Stimulated activated memory B cell treated with anti-CD40 and anti-IgM and Interleukin-4, amounts not matched to agents 10 μg/mL and 1 μg/mL and 100 μg/mL, for 72 hours (primary cell): ENCODE data around the gene PALB2.
"Not testable (repeated sequence)": the region's sequence is repeated elsewhere in the genome, so short reads cannot be mapped to it uniquely, and the experiment has no call there.

ENCODE experiments used
- ATAC-seq: fragments of 150-1000 bp; cut with Tn5 transposase; 2 replicates; pipeline ENCODE4 v1.10.0; 2021
- H3K27ac Mint-ChIP-seq: one replicate; pipeline ENCODE4 v1.8.0; 2022; ENCODE audit warnings: mild to moderate bottlenecking, mixed read lengths
- H3K27me3 Mint-ChIP-seq: one replicate; pipeline ENCODE4 v1.8.0; 2022; ENCODE audit warnings: mixed read lengths
- H3K36me3 Mint-ChIP-seq: one replicate; pipeline ENCODE4 v1.8.0; 2022; ENCODE audit warnings: mixed read lengths
- H3K4me1 Mint-ChIP-seq: one replicate; pipeline ENCODE4 v1.8.0; 2022; ENCODE audit warnings: mixed read lengths
- H3K4me3 Mint-ChIP-seq: one replicate; pipeline ENCODE4 v1.8.0; 2022; ENCODE audit warnings: mild to moderate bottlenecking, moderate library complexity, mixed read lengths
- H3K9me3 Mint-ChIP-seq: one replicate; pipeline ENCODE4 v1.8.0; 2022; ENCODE audit warnings: mixed read lengths

PALB2 gene

DNA sequence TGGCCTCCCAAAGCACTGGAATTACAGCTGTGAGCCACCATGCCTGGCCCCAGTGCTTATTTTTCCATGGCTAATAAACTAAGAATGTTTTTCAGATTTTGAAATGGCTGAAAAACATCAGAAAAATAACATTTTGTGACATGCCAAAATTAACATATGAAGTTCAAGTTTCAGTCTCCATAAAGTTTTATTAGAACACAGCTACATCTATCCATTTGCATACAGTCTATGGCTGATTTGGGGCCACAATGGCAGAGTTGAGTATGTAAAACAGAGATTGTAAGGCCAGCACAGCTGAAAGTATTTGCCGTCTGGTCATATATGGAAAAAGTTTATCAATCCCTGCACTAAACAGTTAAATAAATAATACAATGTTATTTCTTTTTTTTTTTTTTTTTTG, 31.2 kb downstream of the PALB2 start:
- Mint-ChIP-seq H3K9me3 (no peaks in the 10 kb centered on the region), H3K27me3 (no peaks in the 10 kb centered on the region), H3K36me3 (peaks cover 28% of the 10 kb centered on the region), H3K4me1 (no peaks in the 10 kb centered on the region), H3K4me3 (no peak overlapping the region), H3K27ac (no peak overlapping the region)
- no peak for ATAC-seq

DNA sequence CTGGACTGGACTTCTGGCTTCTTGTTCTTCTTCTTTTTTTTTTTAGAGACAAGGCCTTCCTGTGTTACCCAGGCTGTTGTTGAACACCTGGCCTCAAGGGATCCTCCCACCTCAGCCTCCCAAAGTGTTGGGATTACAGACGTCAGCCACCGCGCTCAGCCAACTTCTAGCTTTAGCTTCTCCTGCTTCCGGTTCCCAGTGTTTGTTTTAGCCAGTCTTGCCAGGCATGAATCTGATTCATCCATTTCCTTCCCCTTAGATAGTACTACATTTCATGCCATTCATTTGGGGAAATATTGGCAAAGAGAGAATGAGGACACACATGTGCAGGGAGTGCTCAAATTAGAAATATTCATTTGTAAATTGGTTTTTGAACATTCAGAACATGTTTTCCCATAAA, 32.9 kb downstream of the PALB2 start:
- peaks cover 30% of the 10 kb centered on the region for H3K36me3 Mint-ChIP-seq
- no peaks in the 10 kb centered on the region for H3K9me3 Mint-ChIP-seq
- no peak overlapping the region for H3K27ac Mint-ChIP-seq
- H3K4me3 Mint-ChIP-seq, result no peak overlapping the region
- ATAC-seq, result no peak
- no peaks in the 10 kb centered on the region for H3K4me1 Mint-ChIP-seq
- H3K27me3 Mint-ChIP-seq, result no peaks in the 10 kb centered on the region

DNA sequence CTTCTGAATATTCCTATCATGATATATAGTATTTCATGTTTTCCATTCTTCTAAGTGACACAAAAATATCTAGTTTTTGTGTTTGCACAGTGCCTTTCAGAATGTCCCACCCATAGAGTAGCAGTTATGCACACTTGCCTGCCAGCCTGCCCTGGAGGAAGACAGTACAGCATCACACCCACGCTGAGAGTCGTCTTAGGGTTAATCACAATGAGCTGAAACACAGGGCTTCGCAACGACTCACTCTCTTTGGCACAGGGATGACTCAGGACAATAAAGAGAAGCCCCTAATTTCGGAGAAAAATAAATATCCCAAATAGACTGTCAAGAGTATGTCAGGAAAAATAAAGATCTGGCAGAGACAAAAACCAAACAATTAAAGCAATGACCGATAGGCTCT, 33.4 kb downstream of the PALB2 start:
- Mint-ChIP-seq H3K27ac (no peak overlapping the region), H3K4me3 (no peak overlapping the region), H3K36me3 (peaks cover 31% of the 10 kb centered on the region), H3K9me3 (no peaks in the 10 kb centered on the region), H3K27me3 (no peaks in the 10 kb centered on the region), H3K4me1 (no peaks in the 10 kb centered on the region)
- no peak for ATAC-seq

DNA sequence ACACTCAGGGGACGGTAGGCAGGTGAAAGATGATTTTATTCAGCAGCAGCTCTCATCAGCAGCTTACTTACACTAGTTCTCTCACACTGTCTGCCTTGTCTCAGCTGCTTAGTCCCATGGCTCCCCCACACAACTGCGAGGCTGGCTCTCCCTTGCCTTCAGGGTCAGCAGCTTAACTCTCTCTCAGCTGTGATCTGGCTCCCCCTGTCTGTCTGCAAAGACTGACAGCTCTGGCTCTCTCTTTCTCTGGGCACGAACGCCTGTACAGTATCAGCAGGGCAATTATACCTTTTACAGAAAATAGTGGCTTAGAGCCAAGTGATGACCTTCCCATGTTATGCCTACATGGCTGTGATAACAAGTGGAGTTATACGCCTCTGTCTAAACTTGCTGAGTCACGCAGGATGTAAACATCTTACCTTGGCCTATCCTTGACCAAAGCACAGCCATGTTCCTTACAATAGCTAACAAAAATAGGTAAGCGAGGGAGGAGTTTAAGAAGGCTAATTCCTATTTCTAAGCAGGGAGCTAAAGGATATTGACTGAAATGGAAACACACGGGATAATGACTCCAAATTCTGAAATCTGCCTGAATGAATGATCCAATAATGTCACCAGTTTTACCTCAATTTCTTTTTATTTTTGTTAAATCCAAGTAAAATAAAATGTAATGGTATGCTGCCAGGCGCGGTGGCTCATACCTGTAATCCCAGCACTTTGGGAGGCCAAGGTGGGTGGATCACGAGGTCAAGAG, 43.9 kb downstream of the PALB2 start:
- peak overlapping the region; percentile 22 for H3K4me3 Mint-ChIP-seq
- peak overlapping the region; percentile 20 for H3K27ac Mint-ChIP-seq
- no peaks in the 10 kb centered on the region for H3K9me3 Mint-ChIP-seq
- peaks cover 20% of the 10 kb centered on the region for H3K36me3 Mint-ChIP-seq
- H3K4me1 Mint-ChIP-seq, result peaks cover 19% of the 10 kb centered on the region
- no peaks in the 10 kb centered on the region for H3K27me3 Mint-ChIP-seq
- peak; percentile 61 for ATAC-seq

DNA sequence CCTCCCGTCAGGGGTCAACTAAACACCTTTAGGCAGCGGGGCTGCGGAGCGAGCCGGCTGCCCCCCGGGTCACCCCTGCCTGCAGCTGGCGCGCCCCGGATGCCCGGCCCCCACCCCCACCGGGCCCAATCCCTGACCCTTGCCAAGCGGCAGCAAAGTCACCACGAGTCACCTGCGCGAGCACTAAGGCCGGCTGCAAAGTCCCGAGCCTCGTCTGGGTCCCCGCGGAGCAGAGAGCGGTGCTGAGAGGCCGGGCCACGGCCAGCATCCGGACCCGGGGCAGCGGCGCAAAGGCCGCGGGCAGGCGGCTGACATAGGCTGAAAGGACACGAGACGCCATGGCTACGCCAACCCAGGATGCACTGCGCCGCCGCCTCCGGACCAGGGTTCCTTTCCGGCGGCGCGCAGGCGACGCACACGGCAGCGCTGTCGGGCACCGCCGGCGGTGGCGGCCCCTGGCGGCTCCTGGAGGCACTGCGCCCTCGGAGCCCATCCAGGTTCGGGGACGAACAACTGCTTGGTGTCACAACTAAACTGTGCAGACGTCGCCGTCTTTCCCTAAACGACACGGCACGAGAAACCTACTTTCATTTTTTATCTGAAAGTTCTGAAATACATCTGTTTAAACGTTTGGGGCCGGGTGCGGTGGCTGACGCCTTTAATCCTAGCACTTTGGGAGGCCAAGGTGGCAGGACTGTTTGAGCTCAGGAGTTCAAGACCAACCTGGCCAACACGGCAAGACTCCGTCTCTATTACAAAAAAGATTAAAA, 45.0 kb downstream of the PALB2 start, which contains the start of gene NDUFAB1:
Gene NDUFAB1 (minus strand): TSS at position 366 of the 770 bp plus-strand sequence. CDS start 26 bp downstream, at position 340.
- no peaks in the 10 kb centered on the region for H3K27me3 Mint-ChIP-seq
- peak within 1 kb of the TSS; percentile 20 for H3K27ac Mint-ChIP-seq
- ATAC-seq, result peak; percentile 98
- peak within 1 kb of the TSS; percentile 86 for H3K4me3 Mint-ChIP-seq
- H3K36me3 Mint-ChIP-seq, result peaks cover 24% of the 10 kb centered on the region
- peaks cover 29% of the 10 kb centered on the region for H3K4me1 Mint-ChIP-seq
- no peaks in the 10 kb centered on the region for H3K9me3 Mint-ChIP-seq

DNA sequence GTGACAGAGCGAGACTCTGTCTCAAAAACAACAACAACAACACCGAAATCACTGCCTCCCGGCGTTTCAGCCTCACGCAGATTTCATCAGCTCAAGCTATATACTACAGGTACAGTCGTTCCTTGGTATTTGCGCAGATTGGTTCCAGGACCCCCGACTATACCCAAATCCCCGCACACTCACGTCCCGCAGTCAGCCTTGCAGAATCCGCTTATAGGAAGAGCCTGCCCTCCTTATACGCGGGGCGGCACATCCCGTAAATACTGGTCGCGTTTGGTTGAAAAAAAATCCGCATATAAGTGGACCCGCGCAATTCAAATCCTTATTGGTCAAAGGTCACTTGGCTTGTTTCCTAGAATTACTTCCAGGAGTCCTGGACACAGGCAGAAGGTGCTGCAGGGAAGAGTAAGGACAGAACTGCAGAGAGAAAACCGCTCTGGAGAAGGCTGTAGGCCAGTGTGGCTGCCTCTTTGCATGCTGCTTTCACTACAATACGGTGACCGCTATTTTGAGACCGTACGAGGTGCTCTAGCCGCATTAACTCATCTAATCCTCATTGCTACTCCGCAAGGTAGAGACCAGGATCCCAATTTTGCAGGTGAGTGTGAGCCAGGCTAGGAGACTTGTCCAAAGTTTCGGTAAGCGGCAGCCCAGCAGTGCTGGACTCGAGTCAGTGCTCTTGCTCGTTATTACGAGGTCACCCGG, 45.7 kb downstream of the PALB2 start:
- Mint-ChIP-seq H3K4me3 (peak overlapping the region; percentile 86), H3K27me3 (no peaks in the 10 kb centered on the region), H3K36me3 (peaks cover 24% of the 10 kb centered on the region), H3K27ac (peak overlapping the region; percentile 20), H3K9me3 (no peaks in the 10 kb centered on the region), H3K4me1 (peaks cover 29% of the 10 kb centered on the region)
- ATAC-seq, result no peak

DNA sequence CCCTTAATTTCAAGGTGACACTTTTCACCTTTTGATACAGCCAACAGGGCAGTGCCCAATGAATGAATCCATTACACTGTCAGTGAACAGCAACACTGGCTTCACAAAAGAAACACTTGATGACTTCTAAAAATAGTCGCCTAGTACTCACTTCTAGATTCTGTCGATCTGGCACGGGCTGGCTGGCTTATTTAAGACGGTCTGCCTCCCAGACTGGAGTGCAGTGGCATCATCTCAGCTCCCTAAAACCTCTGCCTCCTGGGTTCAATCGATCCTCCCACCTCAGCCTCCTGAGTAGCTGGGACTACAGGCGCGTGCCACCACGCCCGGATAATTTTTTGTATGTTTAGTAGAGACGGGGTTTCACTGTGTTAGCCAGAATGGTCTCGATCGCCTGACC, 46.9 kb downstream of the PALB2 start:
- Mint-ChIP-seq H3K27ac (no peak overlapping the region), H3K9me3 (no peaks in the 10 kb centered on the region), H3K36me3 (peaks cover 33% of the 10 kb centered on the region), H3K4me1 (peaks cover 29% of the 10 kb centered on the region), H3K4me3 (no peak overlapping the region), H3K27me3 (no peaks in the 10 kb centered on the region)
- no peak for ATAC-seq

DNA sequence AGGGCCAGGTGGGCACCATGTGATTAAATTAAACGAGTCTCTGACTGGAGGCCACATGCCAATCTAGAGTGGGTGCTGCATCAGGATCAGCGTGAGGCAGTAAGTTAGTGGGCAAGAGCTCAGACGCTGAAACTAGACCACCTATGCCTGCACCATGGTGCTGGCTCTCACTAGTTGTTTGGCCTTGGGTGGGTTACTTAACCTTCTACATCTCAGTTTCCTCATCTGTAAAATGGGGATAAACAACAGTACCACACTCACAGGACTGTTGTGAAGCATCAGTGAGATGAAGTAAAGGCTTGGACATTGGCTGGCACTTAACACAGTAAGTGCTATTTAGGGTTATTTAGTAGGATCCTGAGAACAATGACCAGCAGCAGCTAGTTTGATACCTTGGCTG, 50.9 kb downstream of the PALB2 start:
- H3K36me3 Mint-ChIP-seq, result peaks cover 47% of the 10 kb centered on the region
- H3K9me3 Mint-ChIP-seq, result no peaks in the 10 kb centered on the region
- no peak overlapping the region for H3K27ac Mint-ChIP-seq
- no peak overlapping the region for H3K4me3 Mint-ChIP-seq
- peaks cover 13% of the 10 kb centered on the region for H3K4me1 Mint-ChIP-seq
- ATAC-seq, result no peak
- no peaks in the 10 kb centered on the region for H3K27me3 Mint-ChIP-seq

DNA sequence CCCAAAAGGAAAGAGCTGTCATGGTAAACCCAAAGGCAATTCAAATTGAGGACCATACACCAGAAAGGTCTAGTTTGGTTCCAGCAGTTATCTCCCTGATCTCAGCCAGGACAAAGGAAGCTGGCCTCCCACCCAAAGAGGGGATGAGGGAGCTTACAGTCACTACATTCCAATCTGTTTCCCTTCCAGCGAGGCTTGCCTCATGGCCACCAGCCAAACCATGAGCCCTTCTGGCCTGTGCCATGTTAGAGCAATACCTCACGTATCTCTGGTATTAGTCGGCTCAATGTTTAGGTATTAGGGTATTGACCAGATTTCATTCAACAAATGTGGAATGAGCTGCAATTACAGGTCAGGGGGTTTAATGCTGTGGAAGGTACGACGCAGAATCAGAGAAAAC, 53.4 kb downstream of the PALB2 start:
- H3K4me1 Mint-ChIP-seq, result peaks cover 11% of the 10 kb centered on the region
- no peaks in the 10 kb centered on the region for H3K9me3 Mint-ChIP-seq
- H3K4me3 Mint-ChIP-seq, result no peak overlapping the region
- no peak for ATAC-seq
- no peak overlapping the region for H3K27ac Mint-ChIP-seq
- H3K36me3 Mint-ChIP-seq, result peaks cover 56% of the 10 kb centered on the region
- no peaks in the 10 kb centered on the region for H3K27me3 Mint-ChIP-seq

DNA sequence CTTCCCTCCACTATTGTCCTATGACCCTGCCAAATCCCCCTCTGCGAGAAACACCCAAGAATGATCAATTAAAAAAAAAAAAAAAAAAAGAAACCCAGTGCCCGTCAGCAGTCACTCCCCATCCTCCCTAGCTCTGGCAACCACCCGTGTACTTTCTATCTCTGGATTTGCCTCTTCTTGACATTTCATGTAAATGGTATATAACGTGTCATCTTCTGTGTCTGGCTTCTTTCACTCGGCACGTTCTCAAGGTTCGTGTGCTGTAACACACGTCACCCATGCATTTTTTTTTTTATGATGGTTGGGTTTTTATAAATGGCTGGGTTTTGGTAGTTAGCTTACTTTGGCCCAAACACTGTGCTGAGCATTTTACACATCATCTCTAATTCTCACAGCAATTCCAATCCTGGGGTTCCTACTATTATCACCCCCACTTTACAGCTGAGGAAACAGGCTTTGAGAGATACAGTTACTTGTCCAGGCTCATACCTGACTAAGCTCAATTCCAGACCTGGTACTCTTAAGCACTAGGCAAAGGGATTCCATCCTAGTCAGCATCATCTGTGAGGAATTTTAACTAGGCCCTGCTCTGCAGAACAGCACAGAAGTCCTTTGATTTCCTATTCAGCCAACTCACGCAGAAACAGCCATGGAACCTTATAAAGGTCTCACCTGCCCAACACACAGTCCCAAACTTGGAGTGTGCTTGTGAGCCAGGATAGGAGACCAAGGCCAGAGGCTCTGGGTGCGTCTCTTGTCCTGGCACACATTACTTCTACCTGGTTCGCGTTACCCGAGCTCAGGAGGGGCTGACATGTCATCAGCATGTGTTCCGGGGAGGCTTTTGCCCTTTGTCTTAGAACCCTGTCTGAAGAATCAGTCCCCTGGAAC, 56.7 kb downstream of the PALB2 start:
- Mint-ChIP-seq H3K36me3 (peaks cover 50% of the 10 kb centered on the region), H3K27ac (no peak overlapping the region), H3K27me3 (no peaks in the 10 kb centered on the region), H3K4me3 (no peak overlapping the region), H3K9me3 (peaks cover 2% of the 10 kb centered on the region), H3K4me1 (no peaks in the 10 kb centered on the region)
- no peak for ATAC-seq

DNA sequence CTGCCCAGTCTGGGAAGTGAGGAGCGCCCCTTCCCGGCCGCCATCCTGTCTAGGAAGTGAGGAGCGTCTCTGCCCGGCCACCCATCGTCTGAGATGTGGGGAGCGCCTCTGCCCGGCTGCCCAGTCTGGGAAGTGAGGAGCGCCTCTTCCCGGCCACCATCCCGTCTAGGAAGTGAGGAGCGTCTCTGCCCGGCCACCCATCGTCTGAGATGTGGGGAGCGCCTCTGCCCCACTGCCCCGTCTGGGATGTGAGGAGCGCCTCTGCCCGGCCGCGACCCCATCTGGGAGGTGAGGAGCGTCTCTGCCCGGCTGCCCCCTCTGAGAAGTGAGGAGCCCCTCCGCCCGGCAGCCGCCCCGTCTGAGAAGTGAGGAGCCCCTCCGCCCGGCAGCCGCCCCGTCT, 57.8 kb downstream of the PALB2 start:
- not testable (repeated sequence) for H3K27ac Mint-ChIP-seq, H3K4me3 Mint-ChIP-seq, ATAC-seq, H3K9me3 Mint-ChIP-seq, H3K27me3 Mint-ChIP-seq, H3K4me1 Mint-ChIP-seq
- H3K36me3 Mint-ChIP-seq, result peaks cover 50% of the 10 kb centered on the region

DNA sequence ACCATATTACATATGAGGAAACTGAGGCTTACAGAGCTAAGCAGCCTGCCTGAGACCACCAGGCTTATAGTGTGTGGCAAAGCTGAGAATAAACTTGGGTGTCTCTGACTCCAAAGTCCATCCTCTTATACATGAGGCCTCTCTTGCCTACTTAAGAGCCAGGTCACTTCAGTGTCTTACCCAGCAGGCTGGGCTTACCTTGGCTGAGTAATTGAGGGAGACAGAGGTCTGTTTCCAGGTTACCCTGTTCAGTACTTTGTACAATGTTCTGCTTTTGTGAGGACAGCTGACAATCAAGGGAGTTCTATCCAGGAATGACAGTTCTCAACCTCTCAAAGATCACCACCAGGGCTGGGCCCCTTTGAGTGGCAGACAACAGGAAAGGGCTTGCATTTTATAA, 59.3 kb downstream of the PALB2 start:
- no peaks in the 10 kb centered on the region for H3K4me1 Mint-ChIP-seq
- H3K36me3 Mint-ChIP-seq, result peaks cover 43% of the 10 kb centered on the region
- no peak overlapping the region for H3K27ac Mint-ChIP-seq
- ATAC-seq, result no peak
- peaks cover 3% of the 10 kb centered on the region for H3K9me3 Mint-ChIP-seq
- no peak overlapping the region for H3K4me3 Mint-ChIP-seq
- H3K27me3 Mint-ChIP-seq, result no peaks in the 10 kb centered on the region

DNA sequence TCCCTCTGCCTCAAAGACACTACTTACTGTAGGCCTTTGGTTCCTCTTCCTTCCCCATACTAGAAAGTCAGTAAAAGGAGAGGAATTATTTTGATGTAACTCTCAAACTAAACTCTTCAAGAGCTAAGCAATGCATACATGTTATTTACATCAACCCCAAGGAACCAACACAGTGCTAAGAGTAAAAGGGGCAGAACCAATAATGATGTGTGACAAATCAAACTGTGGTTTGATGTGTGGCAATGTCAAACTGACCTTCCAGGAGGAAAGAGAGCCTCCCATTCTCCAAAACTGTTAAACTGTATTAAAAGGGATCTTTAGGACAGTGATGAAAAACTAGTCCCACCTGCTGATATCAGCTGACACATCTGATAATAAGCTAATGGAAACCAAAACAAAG, 60.7 kb downstream of the PALB2 start:
- no peak for ATAC-seq
- Mint-ChIP-seq H3K36me3 (peaks cover 44% of the 10 kb centered on the region), H3K4me3 (no peak overlapping the region), H3K27ac (no peak overlapping the region), H3K9me3 (peaks cover 3% of the 10 kb centered on the region), H3K4me1 (no peaks in the 10 kb centered on the region), H3K27me3 (no peaks in the 10 kb centered on the region)

DNA sequence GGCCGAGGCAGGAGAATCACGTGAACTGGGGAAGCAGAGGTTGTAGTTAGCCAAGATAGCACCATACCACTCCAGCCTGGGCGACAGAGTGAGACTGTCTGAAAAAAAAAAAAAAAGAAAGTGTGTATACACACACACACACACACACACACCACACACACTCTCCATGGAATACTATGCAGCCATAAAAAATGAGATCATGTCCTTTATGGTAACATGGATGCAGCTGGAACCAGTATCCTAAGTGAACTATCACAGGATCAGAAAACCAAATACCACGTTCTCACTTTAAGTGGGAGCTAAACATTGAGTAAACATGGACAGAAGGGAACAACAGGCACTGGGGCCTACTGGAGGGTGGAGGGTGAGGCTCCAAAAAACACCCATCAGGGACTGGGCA, 61.7 kb downstream of the PALB2 start:
- Mint-ChIP-seq H3K4me1 (no peaks in the 10 kb centered on the region), H3K9me3 (peaks cover 3% of the 10 kb centered on the region), H3K27me3 (no peaks in the 10 kb centered on the region), H3K36me3 (peaks cover 47% of the 10 kb centered on the region), H3K27ac (no peak overlapping the region), H3K4me3 (no peak overlapping the region)
- no peak for ATAC-seq
